ENCODE data around the gene KLF16.
"Not testable (repeated sequence)": the region's sequence is repeated elsewhere in the genome, so short reads cannot be mapped to it uniquely, and the experiment has no call there.

The KLF16 gene

GRCh38 chr19:1883784-1884183, 20.4 kb upstream of the KLF16 start:
- DNase-seq = no peak

DNA sequence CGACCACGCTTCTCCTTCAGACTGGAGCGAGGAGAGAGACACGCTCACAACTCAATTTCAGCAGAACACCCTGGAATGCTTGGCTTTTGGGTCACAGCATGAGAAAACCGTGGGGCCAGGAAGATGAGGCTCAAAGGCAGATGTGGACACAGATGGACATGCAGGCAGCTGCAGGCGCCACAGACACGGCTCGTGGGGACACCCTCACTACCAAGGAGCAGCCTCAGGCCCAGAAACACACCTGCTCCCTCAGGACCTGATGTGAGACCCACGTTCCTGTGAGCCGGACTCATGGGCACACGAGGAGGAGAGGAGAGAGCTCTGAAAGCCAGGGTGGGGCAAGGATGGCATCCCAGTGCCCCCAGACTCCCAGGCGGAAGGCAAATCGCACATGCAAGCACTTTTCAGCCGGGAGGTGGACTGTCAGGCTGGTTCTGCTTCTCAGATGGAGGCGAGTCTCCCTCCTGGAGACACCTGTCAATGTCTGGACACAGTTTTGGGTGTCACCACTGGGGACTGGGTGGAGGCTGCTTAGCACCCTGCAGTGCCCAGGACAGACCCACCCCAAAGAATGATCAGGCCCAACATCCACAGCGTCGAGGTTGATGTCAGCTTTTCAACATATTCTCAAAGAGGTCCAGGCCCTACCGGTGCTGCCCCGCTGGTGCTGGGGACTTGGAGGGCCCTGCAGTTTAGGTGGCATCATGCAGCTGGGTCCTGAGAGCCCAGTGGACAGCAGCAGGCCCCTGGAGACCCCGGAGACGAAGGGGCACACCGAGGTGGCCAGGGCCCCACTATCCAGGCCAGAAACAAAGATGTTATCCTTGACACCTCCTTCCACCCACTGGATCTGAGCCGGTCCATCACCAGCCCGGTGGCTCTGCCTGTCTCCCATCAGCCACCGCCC, 19.7 kb upstream of the KLF16 start:
- DNase-seq = no peak

DNA sequence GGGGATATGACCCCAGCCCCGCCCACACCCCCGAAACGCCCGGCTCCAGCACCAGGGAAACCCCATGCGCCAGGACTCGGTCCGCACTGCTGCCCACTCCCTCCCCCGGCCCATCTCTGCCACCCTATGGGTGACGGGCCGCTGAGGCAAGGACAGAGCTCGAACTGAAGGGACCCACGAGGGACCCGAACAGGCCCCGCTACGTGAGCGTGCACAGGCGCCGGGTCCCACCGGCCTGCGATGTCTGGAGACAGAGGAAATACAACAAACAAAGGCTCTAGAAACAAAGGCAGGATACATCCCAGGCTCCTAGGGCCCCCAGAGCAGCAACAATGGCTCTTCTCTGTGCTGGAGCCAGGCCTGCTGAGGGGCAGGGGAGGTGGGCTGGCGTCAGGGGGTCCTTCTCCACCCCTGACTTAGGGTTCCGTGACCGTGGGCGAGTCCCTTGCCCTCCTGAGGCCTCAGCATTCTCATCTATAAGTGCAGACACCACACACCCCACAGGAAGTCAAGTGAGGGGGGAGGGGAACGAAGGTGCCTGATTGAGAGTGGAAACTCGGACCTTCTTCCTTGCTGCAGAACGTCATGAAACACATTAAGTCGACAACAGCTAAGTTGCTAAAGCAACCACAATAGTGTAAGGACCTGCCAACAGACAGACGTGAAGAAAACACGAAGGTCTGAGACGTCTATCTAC, 18.9 kb upstream of the KLF16 start:
- no peak for DNase-seq

GRCh38 chr19:1881393-1882088, 18.2 kb upstream of the KLF16 start:
- DNase-seq = not testable (repeated sequence)

DNA sequence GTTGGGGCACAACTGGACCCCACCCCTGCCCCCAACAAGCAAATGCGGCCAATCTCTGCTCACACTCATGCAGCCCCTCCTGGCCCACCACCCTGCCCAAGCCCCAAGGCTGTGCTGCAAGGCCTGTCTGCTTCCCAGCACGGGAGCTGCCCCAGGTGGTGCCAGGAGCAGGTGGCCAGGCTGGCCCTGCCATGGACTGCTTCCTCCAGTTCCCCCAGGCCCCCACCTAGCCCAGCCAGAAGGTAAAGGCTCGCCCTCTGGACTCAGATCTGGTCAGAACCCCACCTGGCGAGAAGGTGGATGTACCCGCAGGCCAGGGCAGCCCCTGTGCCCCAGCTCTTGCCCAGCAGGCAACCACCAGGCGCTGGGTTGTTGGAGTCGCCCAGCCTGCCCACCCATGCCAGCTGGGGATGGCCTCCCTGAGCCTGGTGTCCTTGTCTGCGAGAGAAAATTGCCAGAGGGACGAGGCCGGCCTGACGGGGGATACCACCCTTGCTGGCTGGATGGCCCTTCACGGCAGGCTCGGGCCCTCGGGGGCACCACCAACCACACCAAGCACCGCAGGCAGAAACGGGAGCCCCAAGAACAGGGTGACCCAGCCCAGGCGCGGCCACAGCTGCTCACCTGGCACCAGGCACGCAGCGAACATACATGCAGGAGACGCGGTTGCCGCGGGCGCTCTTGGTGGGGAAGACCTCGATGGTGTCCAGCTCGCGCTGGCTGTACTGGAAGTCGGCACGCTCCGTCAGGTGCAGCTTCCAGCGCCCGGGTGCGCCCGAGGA, 17.4 kb upstream of the KLF16 start:
- no peak for DNase-seq

DNA sequence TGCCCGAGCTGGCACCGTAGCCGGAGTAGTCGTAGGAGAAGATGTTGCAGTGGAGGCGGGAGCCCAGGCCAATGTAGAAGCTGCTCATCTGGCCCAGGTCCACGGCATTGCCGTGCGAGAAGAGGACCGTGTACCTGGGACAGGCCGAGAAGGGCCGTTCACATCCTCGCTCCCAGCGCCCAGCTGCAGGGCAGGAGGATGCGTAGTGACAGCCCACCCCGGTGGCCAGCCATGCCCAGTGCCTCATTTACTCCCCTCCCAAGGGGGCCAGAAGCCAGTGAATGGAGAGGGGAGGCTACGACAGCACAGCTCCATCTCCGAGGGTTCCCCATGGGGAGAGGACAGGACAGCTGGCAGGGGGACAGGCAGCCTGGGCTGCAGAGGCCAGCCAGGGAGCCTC, 16.6 kb upstream of the KLF16 start:
- not testable (repeated sequence) for DNase-seq

GRCh38 chr19:1878583-1878982, 15.2 kb upstream of the KLF16 start:
- not testable (repeated sequence) for DNase-seq

DNA sequence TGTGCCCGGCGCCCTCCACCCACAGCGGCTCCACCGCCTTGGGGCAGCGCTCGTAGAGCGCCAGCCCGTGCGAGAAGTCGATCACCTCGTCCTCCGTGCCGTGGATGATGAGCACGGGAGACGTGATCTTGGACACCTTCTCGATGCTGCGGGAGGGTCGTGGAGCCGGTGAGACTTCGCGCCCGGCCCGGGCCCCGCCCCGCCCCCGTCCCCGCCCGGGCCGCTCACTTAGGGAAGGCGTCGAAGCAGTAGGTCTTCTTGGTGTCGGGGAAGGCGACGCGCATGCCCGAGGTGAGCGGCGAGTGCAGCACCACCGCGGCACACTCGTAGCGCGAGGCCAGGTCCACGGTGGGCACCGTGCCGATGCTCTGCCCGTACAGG, 13.9 kb upstream of the KLF16 start:
- DNase-seq = not testable (repeated sequence)

DNA sequence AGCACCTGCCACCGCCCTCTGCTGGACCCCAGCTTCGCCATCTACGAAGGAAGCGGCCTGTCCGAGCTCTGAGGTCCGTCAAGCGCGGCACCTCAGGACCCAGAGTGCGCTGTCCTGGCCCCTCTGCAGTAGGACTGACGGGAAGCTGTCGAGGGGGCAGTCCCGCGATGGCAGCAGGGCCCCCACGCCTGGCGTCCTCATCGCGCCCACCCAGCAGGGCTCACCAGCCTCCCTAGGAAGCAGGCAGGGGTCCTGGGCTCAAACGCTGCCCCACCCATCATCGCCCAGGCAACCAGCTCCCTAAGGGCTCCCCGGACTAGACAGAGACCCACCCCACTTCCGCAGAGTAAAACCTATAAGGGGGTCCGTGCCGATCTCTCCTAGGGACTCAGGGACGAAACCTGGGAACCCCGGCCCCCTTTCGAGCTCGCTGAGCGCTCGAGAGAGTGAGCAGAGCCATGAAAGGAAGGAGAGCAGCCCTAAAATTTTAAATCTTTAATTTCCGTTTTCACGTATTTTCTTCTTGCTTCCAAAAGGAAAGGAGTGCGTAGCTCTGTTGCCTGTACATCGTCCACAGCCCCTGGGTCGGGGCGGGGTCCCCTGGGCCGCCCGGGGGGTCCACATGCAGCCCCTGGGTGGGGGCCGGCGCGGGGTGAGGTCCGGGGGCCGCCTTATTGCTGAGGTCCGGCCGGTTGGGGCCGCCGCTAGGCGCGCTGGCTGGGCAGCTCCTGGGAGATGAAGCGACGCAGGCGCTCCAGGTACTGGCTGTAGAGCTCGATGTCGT, 13.3 kb upstream of the KLF16 start:
- not testable (repeated sequence) for DNase-seq

- peak; percentile 97 for DNase-seq
Observed at GRCh38 chr19:1875646-1876495, 12.5 kb upstream of the KLF16 start.

DNA sequence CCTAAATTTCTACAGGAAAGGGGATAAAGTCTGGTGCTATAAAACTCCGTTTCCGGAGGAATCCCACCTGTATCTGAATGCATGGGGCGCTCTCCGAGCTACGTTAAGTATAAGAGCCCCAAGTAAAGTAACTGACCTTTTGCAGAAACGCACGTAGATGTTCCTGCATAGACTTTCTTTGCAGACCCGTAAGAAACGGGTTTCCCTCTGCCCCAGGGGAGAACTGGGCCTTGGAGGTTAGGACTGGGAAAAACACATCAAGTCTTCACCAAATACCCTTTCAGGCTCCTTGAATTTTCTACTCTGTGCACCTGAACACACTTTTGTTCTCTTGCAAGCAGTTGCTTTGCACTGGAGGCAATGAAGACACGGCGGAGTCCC, 11.9 kb upstream of the KLF16 start:
- not testable (repeated sequence) for DNase-seq

GRCh38 chr19:1874554-1875185, 11.3 kb upstream of the KLF16 start:
- DNase-seq = no peak

DNA sequence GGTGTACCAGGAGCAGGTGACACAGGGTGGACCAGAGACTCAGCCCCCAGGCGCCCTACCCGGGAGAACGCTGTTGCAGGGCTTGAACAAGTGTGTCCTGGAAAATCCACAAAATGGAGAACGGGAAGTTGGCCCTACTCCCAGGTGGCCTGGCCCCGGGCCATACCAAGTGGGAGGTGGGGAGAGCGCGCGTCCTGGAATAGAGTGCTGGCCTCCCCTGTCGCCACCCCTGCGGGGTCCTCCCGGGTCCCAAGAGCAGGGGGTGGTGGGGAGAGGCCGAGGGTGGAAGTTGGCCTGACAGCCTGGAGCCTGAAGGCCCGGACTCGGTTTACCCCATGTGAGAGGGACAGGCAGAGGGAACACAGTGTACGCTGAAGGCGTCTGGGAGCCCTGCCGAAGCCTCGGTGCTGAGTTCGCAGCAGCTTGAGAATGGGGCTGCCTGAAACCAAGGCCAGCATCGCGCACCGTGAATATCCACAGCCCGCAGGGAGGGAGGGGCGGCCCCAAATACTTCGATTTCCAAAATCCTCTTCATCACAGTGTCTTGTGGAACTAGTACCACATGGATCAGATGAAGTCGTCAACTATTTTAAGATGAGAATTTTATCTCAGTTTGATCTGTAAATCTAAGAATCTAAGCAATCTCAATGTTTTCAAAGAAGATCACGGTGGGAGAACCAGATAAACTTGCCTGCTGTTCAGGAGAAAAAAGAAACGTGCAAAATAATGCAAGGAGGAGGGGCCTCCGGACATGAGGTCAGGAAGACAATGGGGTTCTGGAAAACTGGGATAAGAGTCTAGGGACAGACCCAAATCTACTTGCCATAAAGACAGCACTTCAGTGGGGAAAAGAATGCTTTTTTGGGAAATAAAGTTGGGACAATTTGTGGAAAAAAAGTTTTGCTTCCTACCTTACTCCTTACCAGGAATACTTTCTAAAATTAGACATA, 10.4 kb upstream of the KLF16 start:
- DNase-seq = no peak

GRCh38 chr19:1872807-1873523, 9.6 kb upstream of the KLF16 start:
- no peak for DNase-seq

DNA sequence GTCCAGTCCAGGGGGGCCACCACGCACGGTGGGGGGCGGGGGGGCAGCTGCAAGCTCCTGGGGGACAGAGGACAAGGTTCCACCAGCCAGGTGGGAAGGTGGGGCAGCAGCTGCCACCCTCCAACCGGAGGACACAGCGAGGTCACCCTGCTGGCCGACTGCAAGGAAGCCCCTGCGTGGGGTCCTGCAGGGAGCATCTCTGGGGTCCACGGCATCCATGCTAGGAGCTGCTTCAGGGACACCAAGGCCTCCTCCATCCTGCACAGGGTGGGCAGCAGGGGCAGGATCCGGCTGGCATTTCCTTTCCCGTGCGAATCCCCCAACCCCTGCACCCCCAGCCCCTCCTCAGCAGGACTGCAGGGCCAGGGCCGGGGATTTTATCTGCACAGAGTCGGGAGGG, 8.3 kb upstream of the KLF16 start:
- DNase-seq = no peak

DNA sequence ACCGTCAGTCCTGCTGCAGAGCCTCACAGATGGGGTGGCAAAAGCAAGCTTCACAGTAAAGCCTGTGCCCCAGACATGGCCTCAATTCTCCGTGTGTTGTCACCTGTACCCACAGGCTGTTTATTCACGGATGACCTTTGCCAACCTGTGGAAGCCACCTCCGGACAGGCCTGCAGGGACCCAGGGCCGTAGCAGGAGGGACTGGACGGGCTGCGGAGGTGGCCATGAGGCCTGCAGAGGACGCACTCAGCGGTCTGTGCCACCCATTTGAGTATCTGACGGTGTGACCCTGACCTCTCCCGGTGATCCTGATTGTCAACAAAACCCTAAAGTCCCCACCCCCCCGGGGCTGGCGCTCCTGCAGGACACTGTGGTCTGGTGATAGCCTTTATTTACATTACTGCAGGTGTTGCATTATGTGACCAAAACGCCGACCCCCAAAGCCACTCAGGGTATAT, 7.8 kb upstream of the KLF16 start:
- DNase-seq = no peak

- no peak for DNase-seq
Observed at GRCh38 chr19:1868971-1869370, 5.6 kb upstream of the KLF16 start.

GRCh38 chr19:1867349-1867724, 4.0 kb upstream of the KLF16 start:
- no peak for DNase-seq

All from retina (tissue), 1 donor.